HG03558 (cell line): ENCODE data around the gene ADAMTS17.
"Not testable (repeated sequence)": the region's sequence is repeated elsewhere in the genome, so short reads cannot be mapped to it uniquely, and the experiment has no call there.

Experiments
- ATAC-seq: cut with Tn5 transposase; IDR thresholded peaks from one replicate; pipeline ENCODE4 v1.9.1; 2021; ENCODE audit warnings: moderate number of reproducible peaks; ENCODE audit not compliant: unreplicated experiment; ENCODE audit errors: extremely low read depth

The ADAMTS17 gene

GRCh38 chr15:100339999-100340398 is 1.8 kb downstream of the ADAMTS17 start:
- ATAC-seq: no peak

GRCh38 chr15:100339451-100339850 is 2.3 kb downstream of the ADAMTS17 start:
- ATAC-seq: not testable (repeated sequence)

GRCh38 chr15:100338971-100339444 is 2.8 kb downstream of the ADAMTS17 start:
- no peak for ATAC-seq

- ATAC-seq: no peak
Measured at GRCh38 chr15:100338247-100338646, 3.5 kb downstream of the ADAMTS17 start.

GRCh38 chr15:100337096-100338044 is 4.4 kb downstream of the ADAMTS17 start:
- no peak for ATAC-seq

GRCh38 chr15:100336061-100336460 is 5.7 kb downstream of the ADAMTS17 start:
- no peak for ATAC-seq

GRCh38 chr15:100335335-100335999 is 6.3 kb downstream of the ADAMTS17 start:
- ATAC-seq: no peak

- ATAC-seq: no peak
Measured at GRCh38 chr15:100334905-100335304, 6.9 kb downstream of the ADAMTS17 start.

GRCh38 chr15:100334456-100334855 is 7.3 kb downstream of the ADAMTS17 start:
- no peak for ATAC-seq

- ATAC-seq: no peak
Measured at GRCh38 chr15:100334015-100334414, 7.8 kb downstream of the ADAMTS17 start.

- ATAC-seq: no peak
Measured at GRCh38 chr15:100333236-100333635, 8.5 kb downstream of the ADAMTS17 start.

GRCh38 chr15:100332721-100333120 is 9.1 kb downstream of the ADAMTS17 start:
- ATAC-seq: no peak

GRCh38 chr15:100332231-100332630 is 9.5 kb downstream of the ADAMTS17 start:
- ATAC-seq: no peak

GRCh38 chr15:100330629-100331215 is 11.1 kb downstream of the ADAMTS17 start:
- ATAC-seq: no peak

- no peak for ATAC-seq
Measured at GRCh38 chr15:100330221-100330620, 11.6 kb downstream of the ADAMTS17 start.

- no peak for ATAC-seq
Measured at GRCh38 chr15:100328796-100329195, 13.0 kb downstream of the ADAMTS17 start.

- no peak for ATAC-seq
Measured at GRCh38 chr15:100318880-100319279, 22.9 kb downstream of the ADAMTS17 start.

- ATAC-seq: no peak
Measured at GRCh38 chr15:100314809-100315400, 26.9 kb downstream of the ADAMTS17 start.

- no peak for ATAC-seq
Measured at GRCh38 chr15:100311833-100312476, 29.8 kb downstream of the ADAMTS17 start.

GRCh38 chr15:100311154-100311625 is 30.6 kb downstream of the ADAMTS17 start:
- ATAC-seq: no peak
